ENCODE results near the gene GBE1. TPM values are rescaled to one million over a fixed set of nuclear protein-coding genes. Genes with fewer than 3 reads are reported as not detected.

Gene GBE1
- polyA plus RNA-seq, 1 experiment: 37.0 TPM

- POLR2A ChIA-PET: no interaction called here
- no peaks in the 10 kb centered on the region for H3K27me3 ChIP-seq (ENCODE audit: control insufficient read depth, insufficient read depth, low read length)
- DNase-seq (ENCODE audit: low read depth): no peak
These were observed 123.0 kb downstream of the GBE1 start for GRCh38 chr3:81638480-81638879.

DNA sequence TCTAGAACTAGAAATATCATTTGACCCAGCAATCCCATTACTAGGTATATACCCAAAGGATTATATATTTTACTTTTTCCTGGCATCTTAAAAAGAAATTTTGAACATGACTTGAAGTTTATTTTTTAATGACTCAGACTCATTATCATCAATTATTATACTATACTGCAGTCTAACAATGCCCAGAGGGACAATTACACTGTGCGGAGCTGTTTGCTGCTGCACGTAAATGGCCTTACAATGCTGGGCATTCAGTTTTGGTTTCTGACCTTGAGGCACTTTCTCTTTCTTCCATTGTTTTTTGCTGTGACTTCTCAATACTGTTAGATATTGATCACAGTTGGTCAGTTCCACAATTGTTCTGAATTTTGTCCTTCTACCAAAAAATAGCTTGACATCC lies 128.8 kb downstream of the GBE1 start:
- ChIA-PET CTCF (no interaction called here), POLR2A (no interaction called here)
- DNase-seq (ENCODE audit: low read depth): no peak
- Histone ChIP-seq H3K4me3 (ENCODE audit: low read depth, low read length) (no peak overlapping the region), H3K36me3 (ENCODE audit: control insufficient read depth, insufficient read depth, low read length) (no peaks in the 10 kb centered on the region), H3K27me3 (ENCODE audit: control insufficient read depth, insufficient read depth, low read length) (no peaks in the 10 kb centered on the region)
- no peak for TF ChIP-seq CTCF (IDR thresholded peaks at IDR 0.05; ENCODE audit: insufficient read depth, low read depth, low read length)

More at GRCh38 chr3:81638480-81638879, 123.0 kb downstream of the GBE1 start:
- H3K36me3 ChIP-seq (ENCODE audit: control insufficient read depth, insufficient read depth, low read length): no peaks in the 10 kb centered on the region; the same call in 1 of the 2 replicates
- TF ChIP-seq CTCF (IDR thresholded peaks at IDR 0.05; ENCODE audit: insufficient read depth, low read depth, low read length): no peak
- CTCF ChIA-PET: no interaction called here
- no peak overlapping the region for H3K4me3 ChIP-seq (ENCODE audit: low read depth, low read length)

- no peaks in the 10 kb centered on the region for H3K27me3 ChIP-seq (ENCODE audit: control insufficient read depth, insufficient read depth, low read length)
- no peak for DNase-seq (ENCODE audit: low read depth)
- CTCF ChIA-PET: interaction anchor here (1.3 kb wide), 1 partner anchor 26 kb away, joined by 4 read pairs; no protein-coding TSS in a partner anchor
- no peaks in the 10 kb centered on the region for H3K36me3 ChIP-seq (ENCODE audit: control insufficient read depth, insufficient read depth, low read length)
- POLR2A ChIA-PET: no interaction called here
- TF ChIP-seq CTCF (IDR thresholded peaks at IDR 0.05; ENCODE audit: insufficient read depth, low read depth, low read length): no peak
- H3K4me3 ChIP-seq (ENCODE audit: low read depth, low read length): no peak overlapping the region
These were observed 136.7 kb downstream of the GBE1 start for GRCh38 chr3:81624756-81625155.

GRCh38 chr3:81622395-81622794 lies 139.1 kb downstream of the GBE1 start:
- no peak for TF ChIP-seq CTCF (IDR thresholded peaks at IDR 0.05; ENCODE audit: insufficient read depth, low read depth, low read length)
- no peaks in the 10 kb centered on the region for H3K36me3 ChIP-seq (ENCODE audit: control insufficient read depth, insufficient read depth, low read length)
- no peaks in the 10 kb centered on the region for H3K27me3 ChIP-seq (ENCODE audit: control insufficient read depth, insufficient read depth, low read length)
- ChIA-PET POLR2A (no interaction called here), CTCF (no interaction called here)
- H3K4me3 ChIP-seq (ENCODE audit: low read depth, low read length): no peak overlapping the region
- peak; percentile 5 for DNase-seq (ENCODE audit: low read depth)

GRCh38 chr3:81621277-81621676 lies 140.2 kb downstream of the GBE1 start:
- TF ChIP-seq CTCF (IDR thresholded peaks at IDR 0.05; ENCODE audit: insufficient read depth, low read depth, low read length): no peak
- H3K27me3 ChIP-seq (ENCODE audit: control insufficient read depth, insufficient read depth, low read length): no peaks in the 10 kb centered on the region
- DNase-seq (ENCODE audit: low read depth): no peak
- H3K4me3 ChIP-seq (ENCODE audit: low read depth, low read length): no peak overlapping the region
- ChIA-PET POLR2A (no interaction called here), CTCF (interaction anchor here (0.6 kb wide), 1 partner anchor 29 kb away, joined by 3 read pairs; no protein-coding TSS in a partner anchor)
- H3K36me3 ChIP-seq (ENCODE audit: control insufficient read depth, insufficient read depth, low read length): no peaks in the 10 kb centered on the region; the same call in 1 of the 2 replicates
